Ecto neural progenitor cell (in vitro differentiated cells): ENCODE measurements around the gene TMEM79.
A peak's percentile ranks its signal among the peaks of the same experiment; 100 is the strongest.
"Not testable (repeated sequence)": the region's sequence is repeated elsewhere in the genome, so short reads cannot be mapped to it uniquely, and the experiment has no call there.

Source experiments
- DNase-seq: peaks from one replicate; pipeline ENCODE4 v3.0.0-alpha.2; 2018; ENCODE audit warnings: low spot score

Gene TMEM79

GRCh38 chr1:156308078-156308477 is 24.0 kb downstream of the TMEM79 start:
- DNase-seq = no peak

GRCh38 chr1:156310962-156311361 is 26.8 kb downstream of the TMEM79 start:
- DNase-seq = no peak

GRCh38 chr1:156316909-156317308 is 32.8 kb downstream of the TMEM79 start:
- DNase-seq = no peak

- no peak for DNase-seq
These were observed 35.5 kb downstream of the TMEM79 start for GRCh38 chr1:156319664-156320063.

GRCh38 chr1:156320560-156320959 is 36.4 kb downstream of the TMEM79 start:
- DNase-seq = no peak

GRCh38 chr1:156323179-156323578 is 39.1 kb downstream of the TMEM79 start:
- not testable (repeated sequence) for DNase-seq

GRCh38 chr1:156336242-156336641 is 52.1 kb downstream of the TMEM79 start:
- no peak for DNase-seq

- no peak for DNase-seq
These were observed 53.1 kb downstream of the TMEM79 start for GRCh38 chr1:156337052-156337887.

- no peak for DNase-seq
These were observed 53.7 kb downstream of the TMEM79 start for GRCh38 chr1:156337888-156338179.

- peak; percentile 99 for DNase-seq
These were observed 54.3 kb downstream of the TMEM79 start, which contains the start of the genes CCT3 and TSACC for GRCh38 chr1:156338180-156338976. Gene CCT3 (minus strand): TSS chr1:156338292. CDS start chr1:156338184, 108 bp downstream. Gene TSACC (plus strand): TSS chr1:156338526. CDS start chr1:156339758, 1,232 bp downstream.
